ENCODE data around the gene SCO1.

The SCO1 gene

DNA sequence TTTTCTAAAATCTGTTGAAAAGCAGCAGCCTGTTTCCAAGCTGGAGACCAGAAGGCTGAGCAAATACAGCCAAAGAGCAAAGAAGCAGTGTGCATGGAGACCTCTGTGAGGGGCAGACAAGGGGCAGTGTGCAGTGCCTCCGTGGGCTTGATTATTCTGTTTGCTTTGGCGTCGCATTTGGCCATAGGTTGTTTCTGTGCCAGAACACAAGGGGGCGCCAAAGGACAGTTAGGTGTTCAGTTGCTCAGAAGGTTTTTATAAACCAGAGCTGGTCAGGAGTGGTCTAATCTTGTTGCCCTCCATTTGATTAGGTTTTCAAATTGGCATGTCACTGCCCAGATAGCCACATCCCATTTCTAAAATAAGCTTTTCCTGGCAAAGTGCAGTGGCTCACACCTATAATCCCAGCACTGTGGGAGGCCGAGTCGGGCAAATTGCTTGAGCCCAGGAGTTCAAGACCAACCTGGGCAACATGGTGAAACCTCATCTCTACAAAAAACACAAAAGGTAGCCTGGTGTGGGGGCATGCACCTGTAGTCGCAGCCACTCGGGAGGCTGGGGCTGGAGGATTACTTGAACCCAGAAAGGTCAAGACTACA is 50.8 kb downstream of the SCO1 start:
- TF ChIP-seq, protein P1, sequence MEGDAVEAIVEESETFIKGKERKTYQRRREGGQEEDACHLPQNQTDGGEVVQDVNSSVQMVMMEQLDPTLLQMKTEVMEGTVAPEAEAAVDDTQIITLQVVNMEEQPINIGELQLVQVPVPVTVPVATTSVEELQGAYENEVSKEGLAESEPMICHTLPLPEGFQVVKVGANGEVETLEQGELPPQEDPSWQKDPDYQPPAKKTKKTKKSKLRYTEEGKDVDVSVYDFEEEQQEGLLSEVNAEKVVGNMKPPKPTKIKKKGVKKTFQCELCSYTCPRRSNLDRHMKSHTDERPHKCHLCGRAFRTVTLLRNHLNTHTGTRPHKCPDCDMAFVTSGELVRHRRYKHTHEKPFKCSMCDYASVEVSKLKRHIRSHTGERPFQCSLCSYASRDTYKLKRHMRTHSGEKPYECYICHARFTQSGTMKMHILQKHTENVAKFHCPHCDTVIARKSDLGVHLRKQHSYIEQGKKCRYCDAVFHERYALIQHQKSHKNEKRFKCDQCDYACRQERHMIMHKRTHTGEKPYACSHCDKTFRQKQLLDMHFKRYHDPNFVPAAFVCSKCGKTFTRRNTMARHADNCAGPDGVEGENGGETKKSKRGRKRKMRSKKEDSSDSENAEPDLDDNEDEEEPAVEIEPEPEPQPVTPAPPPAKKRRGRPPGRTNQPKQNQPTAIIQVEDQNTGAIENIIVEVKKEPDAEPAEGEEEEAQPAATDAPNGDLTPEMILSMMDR (IDR thresholded peaks at IDR 0.05), result peak; percentile 92

DNA sequence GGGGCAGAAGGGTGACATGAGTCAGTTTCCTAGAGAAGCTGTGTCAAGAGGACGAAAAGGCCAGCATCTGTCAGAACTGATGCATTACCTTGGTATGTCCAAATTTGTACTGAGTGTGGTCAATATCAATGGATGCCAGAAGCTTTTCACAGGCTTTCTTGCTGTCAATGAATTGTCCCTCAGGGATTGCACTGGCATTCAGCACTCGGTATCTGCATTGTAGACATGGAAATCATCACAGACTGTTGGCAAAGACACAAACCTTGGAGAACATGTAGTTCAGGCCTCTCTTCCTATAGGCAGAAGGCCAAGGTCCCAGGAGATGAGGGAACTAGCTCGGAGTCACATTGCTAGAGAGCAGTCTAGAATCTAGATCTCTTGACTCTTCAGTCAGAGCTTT is 56.9 kb downstream of the SCO1 start:
- TF ChIP-seq, protein P1 (IDR thresholded peaks at IDR 0.05), result no peak

DNA sequence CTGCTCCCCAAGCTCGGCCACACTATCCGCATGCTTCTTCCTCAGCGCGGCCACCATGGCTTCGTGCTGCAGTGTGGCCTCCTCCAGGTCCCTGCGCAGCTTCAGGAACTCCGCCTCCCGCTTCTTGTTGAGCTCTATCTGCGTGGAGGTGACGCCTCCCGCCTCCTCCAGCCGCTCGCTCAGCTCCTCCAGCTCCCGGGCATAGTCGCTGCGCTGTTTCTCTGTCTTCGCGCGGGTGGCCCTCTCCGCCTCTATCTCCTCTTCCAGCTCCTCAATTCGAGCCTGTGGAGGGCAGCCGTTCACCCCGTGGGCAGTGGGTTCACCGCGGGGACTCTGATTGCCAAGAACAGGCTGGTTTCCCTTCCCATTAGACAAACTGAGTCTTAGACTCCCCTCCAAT is 59.2 kb downstream of the SCO1 start:
- TF ChIP-seq, protein P1 (IDR thresholded peaks at IDR 0.05), result no peak

DNA sequence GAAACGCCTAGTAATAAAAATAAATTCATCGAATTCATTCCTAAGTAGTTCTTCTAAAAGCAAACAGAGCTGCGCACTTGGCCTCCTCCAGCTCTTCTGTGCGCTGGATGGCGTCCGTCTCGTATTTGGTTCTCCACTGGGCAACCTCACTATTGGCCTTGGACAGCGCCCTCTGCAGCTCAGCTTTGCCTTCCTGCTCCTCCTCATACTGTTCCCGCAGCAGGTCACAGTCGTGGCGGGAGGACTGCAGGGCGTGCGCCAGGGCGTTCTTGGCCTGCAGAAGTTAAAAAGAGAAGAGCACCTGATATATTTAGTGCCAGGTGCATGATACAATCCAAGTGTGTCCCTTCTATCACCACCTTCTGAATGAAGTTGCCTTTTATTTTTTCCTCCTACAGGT is 62.0 kb downstream of the SCO1 start:
- TF ChIP-seq, protein P1 (IDR thresholded peaks at IDR 0.05), result no peak

DNA sequence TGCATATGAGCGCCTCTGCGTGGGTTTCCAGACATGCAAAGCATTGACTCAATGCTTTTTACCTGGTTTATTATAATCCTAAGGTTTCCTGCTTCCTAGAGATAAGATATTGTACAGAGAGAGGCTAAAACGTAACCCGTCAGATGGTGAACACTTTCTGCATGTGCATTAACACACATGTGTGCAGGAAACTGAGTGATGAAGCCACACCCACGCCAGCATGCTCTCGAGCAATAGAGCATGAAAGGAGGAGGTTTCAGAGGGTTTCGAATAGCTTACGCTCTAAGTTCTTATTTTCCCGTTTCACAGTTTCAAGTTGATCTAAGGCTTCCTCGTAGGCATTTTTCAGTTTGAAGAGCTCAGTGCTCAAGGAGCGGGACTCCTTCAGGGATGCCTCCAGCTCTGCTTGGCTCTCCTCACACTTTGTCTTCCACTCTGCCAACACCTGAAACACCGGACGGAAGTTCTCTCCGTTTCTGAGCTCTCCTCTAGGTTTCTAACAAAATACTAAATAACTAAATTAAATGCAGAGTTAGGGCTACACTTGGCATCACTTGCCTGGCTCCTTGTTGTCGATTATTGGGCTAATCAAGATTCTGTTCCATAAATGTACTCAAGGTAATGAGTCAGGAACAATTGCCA is 63.5 kb downstream of the SCO1 start:
- TF ChIP-seq, protein P1 (IDR thresholded peaks at IDR 0.05), result no peak

DNA sequence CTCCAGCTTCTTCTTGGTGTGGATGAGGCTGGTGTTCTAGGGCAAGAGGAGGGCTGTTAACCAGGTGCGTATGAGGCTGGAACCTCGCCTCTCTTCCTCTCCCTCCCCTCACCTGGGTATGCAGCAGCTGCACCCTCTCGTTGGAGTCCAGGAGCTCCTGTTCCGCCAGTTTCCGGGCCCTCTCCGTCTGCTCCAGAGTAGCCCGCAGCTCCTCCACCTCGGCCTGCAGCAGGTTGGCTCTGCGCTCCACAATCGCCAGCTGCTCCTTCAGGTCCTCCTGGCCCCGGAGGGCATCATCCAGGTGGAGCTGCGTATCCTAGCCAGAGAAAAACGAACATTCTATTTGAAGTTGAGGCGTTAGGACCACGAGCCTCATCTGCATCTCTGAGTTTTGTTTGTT is 65.6 kb downstream of the SCO1 start:
- TF ChIP-seq, protein P1 (IDR thresholded peaks at IDR 0.05), result no peak

DNA sequence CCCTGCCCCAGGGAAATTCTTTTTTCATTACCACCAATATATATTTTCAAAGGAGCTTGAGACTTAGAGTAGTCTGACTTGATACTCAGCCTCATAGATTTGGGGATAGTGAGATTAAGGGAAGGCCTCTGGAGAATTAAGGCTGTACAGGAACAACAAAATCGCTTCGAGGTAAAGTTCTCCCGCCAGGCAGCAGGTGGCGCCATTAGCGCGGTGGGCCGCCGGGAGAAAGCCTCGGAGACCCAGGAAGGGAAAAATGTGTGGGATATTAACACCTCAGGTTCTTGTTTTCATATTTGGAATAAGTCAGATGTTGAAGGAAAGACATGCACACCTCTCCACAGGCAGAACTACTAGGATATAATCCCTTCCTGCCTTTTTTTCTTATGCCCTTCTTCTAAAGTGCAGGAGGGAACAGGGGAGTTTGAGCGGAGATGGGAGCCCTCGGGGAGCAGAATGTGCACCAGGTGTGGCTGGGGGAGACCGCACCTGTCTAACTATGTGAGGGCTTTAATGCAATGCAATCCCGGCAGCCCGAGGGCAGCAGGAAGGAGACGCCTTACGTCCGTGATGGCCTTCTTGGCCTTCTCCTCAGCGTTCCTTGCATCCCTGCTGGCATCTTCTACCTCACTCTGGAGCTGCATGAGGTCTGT is 66.2 kb downstream of the SCO1 start:
- TF ChIP-seq, protein P1 (IDR thresholded peaks at IDR 0.05), result peak; percentile 97
